Stimulated activated CD4-positive, alpha-beta T cell treated with anti-CD3 and anti-CD28 coated beads, Interleukin-12 subunit alpha, Interleukin-12 subunit beta, amount 100 ng/mL, for 4 hours (primary cell): ENCODE results near the gene DAPK2.

ENCODE experiments used
- DNase-seq: peaks from one replicate; pipeline ENCODE4 v3.0.0-alpha.2; 2020

The DAPK2 gene

GRCh38 chr15:63889831-63890230 is 156.5 kb downstream of the DAPK2 start:
- DNase-seq, result no peak

GRCh38 chr15:63888823-63889222 is 157.5 kb downstream of the DAPK2 start:
- no peak for DNase-seq

DNA sequence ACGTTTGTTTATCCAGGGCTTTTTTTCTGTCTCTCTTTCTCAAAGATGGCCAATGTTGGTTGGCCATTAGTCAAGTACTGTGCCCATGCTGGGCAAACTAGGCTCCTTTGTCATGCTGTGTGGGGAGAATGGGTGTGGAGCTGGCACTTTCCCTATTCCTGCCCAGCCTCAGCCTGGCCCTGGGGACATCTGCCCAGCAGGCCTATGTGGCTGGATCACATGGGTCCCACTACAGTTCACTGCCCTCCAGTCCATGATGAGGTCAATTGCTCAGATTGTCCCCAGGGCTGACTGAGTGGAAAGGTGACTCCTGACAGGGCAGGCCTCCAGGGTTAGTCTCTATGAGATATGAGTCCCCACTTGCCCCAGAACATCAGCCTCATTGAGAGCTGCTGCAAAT is 158.1 kb downstream of the DAPK2 start:
- no peak for DNase-seq

- DNase-seq, result no peak
These were observed 158.7 kb downstream of the DAPK2 start for GRCh38 chr15:63887630-63888029.

GRCh38 chr15:63884953-63885352 is 161.3 kb downstream of the DAPK2 start:
- no peak for DNase-seq

GRCh38 chr15:63881431-63881830 is 164.9 kb downstream of the DAPK2 start:
- DNase-seq, result no peak

DNA sequence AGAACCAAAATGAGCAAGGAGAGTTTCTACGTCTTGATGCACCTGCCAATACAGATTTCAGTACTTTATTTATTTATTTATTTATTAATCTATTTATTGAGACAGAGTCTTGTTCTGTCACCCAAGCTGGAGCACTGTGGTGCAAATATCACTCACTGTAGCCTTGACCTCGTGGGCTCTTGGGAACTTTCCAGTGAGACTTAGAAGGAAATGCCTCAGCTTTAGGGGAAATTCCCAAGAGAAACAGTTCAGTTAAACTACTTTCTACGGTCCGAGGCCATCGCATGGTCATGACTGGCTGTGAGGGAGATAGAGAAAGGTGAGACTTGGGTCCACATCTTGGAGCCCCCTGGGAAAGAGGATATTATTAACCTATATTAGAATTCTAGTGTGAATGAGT is 165.5 kb downstream of the DAPK2 start:
- DNase-seq, result no peak

DNA sequence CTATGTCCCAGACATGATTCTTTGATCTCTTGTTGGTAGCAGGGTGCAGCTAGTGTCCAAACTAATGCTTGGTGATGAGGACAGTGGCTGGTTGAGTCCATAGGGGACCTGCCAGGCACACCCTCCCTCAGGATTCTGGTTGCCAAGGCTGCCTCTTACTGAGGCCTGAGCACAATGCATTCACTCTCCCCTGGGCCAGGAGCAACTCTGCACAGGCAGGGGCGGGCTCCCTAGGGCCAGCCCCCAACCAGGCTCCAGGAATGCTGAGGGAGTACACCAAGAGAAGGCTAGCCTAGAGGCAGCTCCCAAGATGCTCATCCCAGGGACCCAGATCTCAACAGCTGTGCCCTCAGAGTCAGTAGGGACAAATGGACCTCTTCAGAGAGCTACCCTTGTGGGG is 166.3 kb downstream of the DAPK2 start:
- DNase-seq, result no peak

GRCh38 chr15:63879211-63879610 is 167.1 kb downstream of the DAPK2 start:
- no peak for DNase-seq

DNA sequence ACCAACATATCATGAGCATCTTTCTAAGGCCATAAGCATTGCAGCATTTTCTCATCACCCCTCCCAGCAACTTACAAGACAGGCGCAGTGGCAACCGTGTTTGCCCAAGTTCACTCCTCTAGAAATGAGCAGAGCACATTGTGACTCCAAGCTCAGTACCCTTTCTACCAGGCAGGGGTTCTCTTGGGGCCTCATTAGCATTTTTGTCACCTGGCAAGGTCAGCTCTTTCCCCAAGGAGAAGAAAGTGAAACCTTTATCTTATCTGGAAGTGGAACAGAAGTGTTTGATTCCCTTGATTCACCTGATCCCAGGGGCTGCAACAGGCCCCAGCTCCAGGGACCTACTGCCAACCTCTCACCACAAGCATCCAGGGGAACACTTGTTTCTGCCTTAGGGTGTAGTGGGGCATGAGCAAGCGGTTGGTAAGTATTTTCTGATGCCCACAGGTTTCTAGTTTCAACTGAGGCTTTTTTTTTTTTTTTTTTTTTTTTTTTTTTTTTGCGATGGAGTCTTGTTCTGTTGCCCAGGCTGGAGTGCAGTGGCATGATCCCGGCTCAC is 168.5 kb downstream of the DAPK2 start:
- no peak for DNase-seq

GRCh38 chr15:63876085-63876662 is 170.1 kb downstream of the DAPK2 start:
- DNase-seq, result no peak

GRCh38 chr15:63874616-63875015 is 171.7 kb downstream of the DAPK2 start:
- DNase-seq, result no peak

DNA sequence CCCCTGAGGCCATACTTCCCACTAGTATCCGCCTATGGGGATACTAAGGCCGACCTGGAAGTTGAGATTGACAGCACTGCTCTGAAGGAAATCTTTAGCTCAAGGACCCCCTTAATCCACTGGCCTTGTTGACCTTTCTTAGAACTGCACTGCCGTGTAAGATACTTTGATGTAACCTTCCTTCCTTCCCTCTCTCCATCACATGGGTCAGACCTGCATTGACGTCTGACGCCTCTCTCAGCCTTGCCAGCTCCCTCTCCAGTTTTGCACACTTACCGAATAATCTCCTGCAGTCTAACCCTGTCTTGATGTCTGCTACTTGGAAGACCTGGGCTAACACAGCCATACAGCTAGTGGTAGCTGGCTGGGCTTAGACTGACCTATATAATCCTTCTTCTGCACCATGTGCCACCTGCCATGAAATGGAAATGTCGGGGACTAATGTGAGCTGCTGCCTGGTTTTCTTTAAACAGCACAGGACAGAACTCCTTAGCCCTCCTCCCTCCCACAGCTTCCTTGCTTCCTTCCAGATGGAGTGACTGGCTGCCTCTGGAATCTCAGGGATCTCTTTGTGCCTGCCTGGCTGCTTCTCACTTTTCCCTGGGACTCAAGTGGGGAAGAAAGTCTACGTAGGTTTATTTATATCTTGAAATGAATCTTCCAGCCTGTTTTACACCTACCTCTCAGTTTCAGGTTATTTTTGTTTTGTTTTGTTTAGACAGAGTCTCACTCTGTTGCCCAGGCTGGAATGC is 173.3 kb downstream of the DAPK2 start:
- DNase-seq, result no peak

DNA sequence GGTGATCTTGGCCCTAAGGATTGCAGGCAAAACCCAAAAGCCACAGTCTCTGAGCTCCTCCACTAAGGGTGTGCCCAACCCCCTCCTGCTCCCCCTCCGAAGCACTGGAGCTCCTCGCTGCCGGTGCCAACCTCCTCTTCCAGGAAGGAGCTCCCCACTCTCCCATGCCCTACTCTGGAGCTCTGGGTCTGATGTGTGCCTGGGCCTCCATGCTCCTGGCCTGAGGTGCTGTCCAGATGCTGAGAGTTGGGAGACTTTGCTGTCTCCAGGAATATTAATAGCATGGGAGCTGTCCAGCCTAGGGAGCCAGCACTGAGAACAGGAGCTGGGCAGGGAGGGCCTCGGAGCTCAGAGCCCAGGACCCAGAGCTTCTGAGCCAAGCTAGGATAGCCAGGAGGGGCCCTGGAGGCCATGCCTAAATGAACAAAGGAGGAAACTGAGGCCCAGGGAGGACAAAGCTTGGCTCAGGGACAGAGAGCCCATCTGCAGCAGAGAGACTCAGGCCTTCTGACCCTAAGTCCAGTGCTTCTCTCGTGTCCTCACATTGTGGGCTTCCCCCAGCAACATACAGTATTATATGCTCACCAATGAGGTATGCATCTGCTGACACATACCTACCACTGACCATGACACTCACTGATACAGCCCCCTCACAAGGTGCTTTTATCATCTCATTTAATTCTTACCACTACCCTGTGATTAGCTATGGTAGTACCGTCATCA is 175.6 kb downstream of the DAPK2 start:
- no peak for DNase-seq

DNA sequence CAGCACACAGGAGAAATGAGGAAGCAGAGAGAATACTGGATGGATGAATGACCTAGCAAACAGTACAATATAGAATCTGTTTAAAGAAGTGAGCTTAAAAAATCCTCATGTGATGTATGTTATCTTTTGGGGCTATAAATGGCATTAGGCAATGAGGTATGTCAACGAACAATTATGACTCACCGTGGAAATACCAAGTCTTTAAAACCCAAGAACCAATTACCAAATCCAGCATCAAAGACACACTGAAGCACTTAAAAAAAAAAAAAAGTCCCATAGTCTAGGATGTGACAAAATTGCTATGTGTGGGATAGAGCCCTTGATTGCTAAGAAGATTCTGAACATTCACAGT is 176.3 kb downstream of the DAPK2 start:
- DNase-seq, result no peak

GRCh38 chr15:63869371-63870042 is 176.8 kb downstream of the DAPK2 start:
- DNase-seq, result no peak

DNA sequence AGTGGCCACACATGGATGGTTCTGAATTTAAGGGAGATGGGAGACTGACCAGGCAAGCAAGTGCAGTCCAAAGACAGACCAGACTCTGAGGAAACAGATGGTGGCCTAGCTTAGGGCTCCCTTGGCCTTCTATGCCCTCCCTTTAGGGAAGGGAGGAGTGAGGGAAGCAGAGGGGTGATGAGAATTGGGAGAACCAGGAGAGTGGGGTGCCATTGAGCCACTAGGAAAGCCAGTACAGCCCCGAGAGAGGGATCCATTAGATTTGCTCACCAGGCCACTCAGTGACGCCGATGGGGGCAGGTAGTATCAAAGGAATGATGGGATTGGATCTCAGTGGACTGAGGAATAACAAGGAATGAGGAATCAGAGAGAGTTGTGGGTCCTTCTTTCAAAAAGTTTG is 182.1 kb downstream of the DAPK2 start:
- no peak for DNase-seq

DNA sequence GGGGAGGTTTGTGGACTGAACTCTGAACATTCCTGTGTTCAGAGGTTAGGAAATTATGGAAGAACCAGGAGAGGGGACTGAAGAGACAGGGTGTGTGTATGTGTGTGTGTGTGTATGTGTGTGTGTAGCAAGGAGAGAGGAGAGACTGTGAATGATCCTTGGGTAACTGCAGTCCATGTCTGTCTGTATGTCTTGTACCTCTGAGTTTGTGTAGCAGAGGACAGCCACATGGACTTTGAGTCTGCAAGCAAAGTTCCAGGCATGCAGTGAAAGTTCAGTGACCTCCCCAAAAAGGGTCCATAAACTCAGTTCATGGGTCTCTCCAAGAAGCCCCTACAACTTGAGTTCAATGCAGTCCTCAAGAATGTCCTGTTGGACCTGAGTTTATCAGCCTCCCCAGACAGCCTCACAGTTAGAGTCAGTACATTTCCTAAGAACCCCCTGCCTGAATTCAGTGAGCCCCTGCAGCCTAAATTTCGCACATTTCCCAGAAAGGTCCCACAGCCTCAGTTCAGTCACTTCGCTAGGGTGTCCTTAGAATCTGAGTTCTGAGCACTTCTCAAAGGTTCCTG is 184.3 kb downstream of the DAPK2 start:
- no peak for DNase-seq

DNA sequence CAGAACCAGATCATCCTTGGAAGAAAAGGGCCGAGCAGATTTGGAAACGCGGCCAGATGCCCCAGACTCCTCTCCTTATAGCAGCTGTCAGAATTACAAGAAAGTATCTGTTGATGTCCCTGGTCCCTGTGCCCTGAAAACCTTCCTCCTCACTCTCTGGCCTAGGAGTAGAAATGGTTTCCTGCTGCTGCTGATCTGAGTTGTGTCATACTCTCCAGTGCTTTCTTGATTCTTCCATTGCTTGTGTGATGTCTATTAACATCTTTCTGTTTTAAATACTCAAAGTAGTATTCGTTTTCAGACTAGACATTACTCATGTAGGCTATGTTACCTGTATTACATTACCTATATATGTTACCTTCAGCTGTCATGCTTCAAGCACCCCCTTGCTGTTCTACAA is 185.7 kb downstream of the DAPK2 start:
- DNase-seq, result no peak

DNA sequence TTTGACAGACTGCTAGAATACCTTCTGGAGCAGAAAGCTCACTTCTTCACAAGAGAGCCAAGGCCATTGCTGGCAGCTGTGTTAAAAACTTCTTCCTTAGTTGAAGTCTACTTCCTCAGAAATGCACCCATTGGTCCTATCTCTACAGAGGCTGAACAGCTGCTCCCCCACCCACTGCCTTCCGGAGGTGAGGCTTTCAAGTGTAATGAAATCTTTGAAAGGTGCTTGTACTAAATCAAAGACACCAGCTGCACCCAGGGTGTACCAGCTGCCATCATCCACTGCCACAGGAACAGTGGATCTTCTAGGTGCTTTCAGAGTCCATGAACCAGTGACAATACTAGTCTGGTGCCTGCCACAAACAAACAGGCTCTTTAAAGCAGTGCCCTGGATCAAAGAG is 186.1 kb downstream of the DAPK2 start:
- peak; percentile 33 for DNase-seq

- no peak for DNase-seq
These were observed 187.4 kb downstream of the DAPK2 start for GRCh38 chr15:63858881-63859280.

- DNase-seq, result no peak
These were observed 187.8 kb downstream of the DAPK2 start for GRCh38 chr15:63858448-63858847.

DNA sequence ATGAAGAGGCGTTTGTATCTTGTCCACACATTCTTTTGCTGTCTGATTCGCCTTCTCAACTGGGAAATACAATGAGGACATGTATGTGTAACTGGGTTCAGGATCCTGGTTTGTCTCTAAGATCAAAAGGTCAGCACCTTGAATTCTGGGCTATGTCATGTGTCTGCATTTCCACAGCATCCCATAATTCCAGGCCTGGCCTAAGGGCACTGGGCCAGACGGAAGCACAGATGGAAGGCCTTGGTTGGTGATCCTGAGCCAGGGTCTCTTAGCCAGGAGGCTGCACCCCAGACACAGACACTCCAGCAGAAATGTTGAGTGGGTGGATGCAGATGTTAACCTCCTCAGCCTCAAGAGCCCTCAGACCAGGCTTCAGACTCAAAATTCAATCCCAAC is 188.8 kb downstream of the DAPK2 start:
- no peak for DNase-seq
